Stimulated activated CD4-positive, alpha-beta T cell treated with anti-CD3 and anti-CD28 coated beads, Interleukin-4, amount 100 ng/mL, for 4 hours (primary cell): ENCODE results near the gene BMP7.
"Not testable (repeated sequence)": the region's sequence is repeated elsewhere in the genome, so short reads cannot be mapped to it uniquely, and the experiment has no call there.

Experiments used
- DNase-seq, 2 experiments: peaks; one replicate each; pipeline ENCODE4 v3.0.0-alpha.2; 2020

BMP7 gene

GRCh38 chr20:57248132-57248797 lies 18.2 kb downstream of the BMP7 start:
- DNase-seq = no peak

- DNase-seq = no peak
Observed at GRCh38 chr20:57247292-57247965, 19.0 kb downstream of the BMP7 start.

GRCh38 chr20:57245997-57246396 lies 20.4 kb downstream of the BMP7 start:
- no peak for DNase-seq

- no peak for DNase-seq
Observed at GRCh38 chr20:57244627-57245214, 21.7 kb downstream of the BMP7 start.

- DNase-seq = no peak
Observed at GRCh38 chr20:57244221-57244585, 22.2 kb downstream of the BMP7 start.

- DNase-seq = no peak
Observed at GRCh38 chr20:57243480-57244220, 22.8 kb downstream of the BMP7 start.

- no peak for DNase-seq
Observed at GRCh38 chr20:57242414-57242813, 24.0 kb downstream of the BMP7 start.

- DNase-seq = no peak
Observed at GRCh38 chr20:57241363-57241991, 25.0 kb downstream of the BMP7 start.

- no peak for DNase-seq
Observed at GRCh38 chr20:57240581-57241362, 25.7 kb downstream of the BMP7 start.

GRCh38 chr20:57239725-57240124 lies 26.7 kb downstream of the BMP7 start:
- DNase-seq = not testable (repeated sequence)

GRCh38 chr20:57239324-57239723 lies 27.1 kb downstream of the BMP7 start:
- DNase-seq = not testable (repeated sequence)

GRCh38 chr20:57238089-57238488 lies 28.4 kb downstream of the BMP7 start:
- DNase-seq = no peak

GRCh38 chr20:57237585-57237953 lies 28.9 kb downstream of the BMP7 start:
- no peak for DNase-seq

- no peak for DNase-seq
Observed at GRCh38 chr20:57236813-57237584, 29.4 kb downstream of the BMP7 start.

- no peak for DNase-seq
Observed at GRCh38 chr20:57234556-57235251, 31.7 kb downstream of the BMP7 start.

GRCh38 chr20:57231951-57232428 lies 34.5 kb downstream of the BMP7 start:
- no peak for DNase-seq

GRCh38 chr20:57231161-57231560 lies 35.3 kb downstream of the BMP7 start:
- no peak for DNase-seq

- no peak for DNase-seq
Observed at GRCh38 chr20:57230247-57230646, 36.2 kb downstream of the BMP7 start.

- no peak for DNase-seq
Observed at GRCh38 chr20:57229490-57229889, 37.0 kb downstream of the BMP7 start.

GRCh38 chr20:57225830-57226229 lies 40.6 kb downstream of the BMP7 start:
- DNase-seq = no peak
